GM21447 (cell line): ENCODE results near the gene FAM47E.

Experiments used
- ATAC-seq: cut with Tn5 transposase; IDR thresholded peaks from one replicate; pipeline ENCODE4 v1.9.1; 2021; ENCODE audit not compliant: unreplicated experiment

FAM47E gene, protein sequence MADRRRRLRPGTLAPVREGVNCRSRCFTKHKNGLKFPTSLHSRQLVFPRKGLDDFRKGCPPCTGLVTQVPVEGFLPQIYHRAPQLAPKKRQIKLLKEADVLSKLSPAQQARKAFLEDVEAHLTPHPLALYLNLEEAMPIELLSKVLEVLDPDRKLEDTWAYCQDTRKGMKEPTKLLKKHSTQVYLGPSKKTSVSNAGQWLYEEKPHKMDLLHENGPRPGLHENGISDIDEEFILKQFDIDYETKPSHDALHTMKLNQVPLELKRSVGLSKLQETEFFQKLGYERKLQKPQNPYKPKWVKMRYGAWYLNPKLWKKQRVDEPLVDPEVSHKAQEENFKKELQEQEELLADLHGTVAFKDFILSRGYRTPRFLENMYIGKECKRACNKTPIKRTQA

GRCh38 chr4:76251441-76252270 lies at the start of gene FAM47E:
Gene FAM47E (plus strand): TSS chr4:76251721. CDS start chr4:76251747, 26 bp downstream.
- ATAC-seq: no peak

- no peak for ATAC-seq
These were observed 48.0 kb upstream of the FAM47E start for GRCh38 chr4:76203541-76203940.

GRCh38 chr4:76204936-76205335 lies 46.6 kb upstream of the FAM47E start:
- no peak for ATAC-seq

DNA sequence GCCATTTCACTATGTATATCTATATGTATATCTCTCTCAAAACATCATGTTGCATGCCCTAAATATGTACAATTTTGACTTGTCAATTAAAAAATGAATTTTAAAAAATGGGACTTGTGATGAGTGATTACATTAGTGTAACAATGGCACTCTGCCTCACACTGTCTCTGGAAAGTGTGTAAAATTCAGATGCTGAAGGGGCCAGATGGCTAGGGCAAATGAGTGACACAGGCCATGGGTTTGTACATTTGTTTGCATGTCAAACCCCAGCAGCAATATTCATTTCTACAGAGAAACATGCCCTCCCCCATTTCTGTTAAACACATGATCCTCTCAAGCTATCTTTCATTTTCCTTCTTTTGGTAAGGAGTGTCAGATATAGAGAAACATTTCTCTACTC lies 46.0 kb upstream of the FAM47E start:
- no peak for ATAC-seq

DNA sequence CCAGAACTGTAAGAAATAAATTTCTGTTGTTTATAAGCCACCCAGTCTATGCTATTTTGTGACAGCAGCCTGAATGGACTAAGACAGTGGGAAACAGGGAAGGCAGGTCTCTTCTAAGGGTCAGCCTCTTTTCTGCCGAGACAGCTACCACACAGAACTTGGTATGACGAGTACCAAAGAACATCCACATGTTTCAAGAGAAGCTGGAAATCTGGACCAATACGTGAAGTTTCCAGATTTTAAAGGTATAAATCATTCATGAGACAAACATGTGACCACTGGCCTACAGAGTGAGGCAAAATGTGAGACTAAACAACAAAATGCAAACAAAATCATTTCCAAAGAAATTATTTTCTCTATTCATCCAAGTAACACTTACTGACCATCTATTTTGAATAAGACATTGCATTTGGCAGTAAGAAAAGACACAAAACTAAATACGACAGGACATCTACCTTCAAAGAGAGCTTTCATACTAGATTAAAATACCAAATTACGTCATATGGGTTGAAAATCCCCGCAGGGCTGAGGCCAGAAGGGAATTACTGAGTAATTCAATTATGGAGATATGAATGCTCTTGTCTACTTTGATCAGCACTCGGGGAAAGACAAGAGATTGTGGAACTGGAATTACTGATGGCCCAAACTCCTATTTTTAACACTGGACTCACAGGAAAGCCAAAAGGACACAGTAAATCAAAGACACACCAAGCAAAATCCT lies 45.1 kb upstream of the FAM47E start:
- ATAC-seq: no peak

DNA sequence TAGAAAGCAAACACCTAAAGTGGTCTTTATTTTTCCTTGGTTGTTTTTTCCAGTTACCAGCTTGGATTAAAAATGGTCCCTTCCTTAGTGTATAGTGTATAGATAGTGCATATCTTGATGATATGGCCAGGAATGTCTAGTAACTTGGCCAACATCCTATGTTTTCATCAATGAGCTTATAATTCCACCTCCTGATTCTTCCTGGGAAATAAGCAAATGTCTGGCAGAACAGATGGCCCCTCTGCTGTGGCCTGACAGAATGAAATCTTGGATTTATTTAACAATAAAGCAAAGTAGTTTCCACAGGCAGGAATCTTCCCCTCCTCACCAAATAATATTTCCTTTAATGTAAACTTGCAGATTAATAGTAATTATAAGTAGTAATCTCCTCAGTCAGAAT lies 44.0 kb upstream of the FAM47E start:
- no peak for ATAC-seq

DNA sequence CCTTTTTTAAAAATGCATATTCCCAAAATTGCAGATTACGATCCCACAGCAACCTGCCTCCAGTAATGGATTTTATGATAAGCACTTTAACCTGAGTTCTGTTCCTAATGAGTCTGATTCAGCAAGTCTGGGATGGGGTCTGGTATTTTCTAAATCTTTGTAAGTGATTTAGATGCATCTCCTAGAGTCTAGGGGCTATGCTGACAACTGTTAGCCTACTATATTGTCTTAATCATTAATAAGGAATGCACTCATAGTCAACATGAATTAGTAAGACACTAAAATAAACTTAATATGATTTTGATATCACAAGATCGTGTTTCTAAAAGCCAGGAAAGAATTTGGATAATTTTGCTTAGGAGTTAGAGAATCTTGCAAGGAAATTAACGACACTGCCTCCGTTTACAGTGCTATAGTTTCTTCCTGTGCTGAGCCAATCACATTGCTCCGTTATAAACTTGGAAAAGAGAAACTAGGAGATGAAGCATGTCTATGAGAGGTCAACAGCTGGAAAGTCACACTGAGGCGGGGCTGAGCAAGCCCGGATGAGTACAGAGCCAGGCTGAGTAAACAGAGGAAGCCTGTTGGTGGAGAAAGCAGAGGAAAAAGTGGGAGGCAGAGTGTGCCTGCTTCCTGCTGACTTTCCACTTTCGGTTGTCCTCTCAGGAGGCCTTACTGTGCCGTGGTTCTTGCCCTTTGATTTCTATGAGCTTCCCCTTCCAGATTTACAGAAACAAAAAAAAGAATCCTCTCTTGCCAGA lies 43.3 kb upstream of the FAM47E start:
- ATAC-seq: no peak

DNA sequence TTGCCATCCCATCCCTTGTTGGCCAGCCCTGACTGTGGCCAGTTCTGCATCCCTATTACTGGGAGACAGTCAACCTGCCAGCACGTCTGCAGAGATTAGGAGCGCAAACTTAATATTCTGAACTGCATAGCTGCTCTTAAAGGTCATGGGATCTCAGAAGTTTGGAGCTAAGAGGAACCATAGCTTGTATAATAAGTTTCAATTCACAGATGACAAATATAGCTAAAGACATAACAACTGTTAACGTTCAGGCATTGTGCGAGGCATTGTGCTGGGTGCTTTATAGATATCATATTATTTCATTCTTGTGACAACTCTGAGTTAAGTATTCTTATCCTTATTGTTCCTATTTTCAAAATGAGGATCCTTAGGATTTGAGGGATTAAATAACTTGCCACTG lies 41.6 kb upstream of the FAM47E start:
- ATAC-seq: no peak

GRCh38 chr4:76210452-76210851 lies 41.1 kb upstream of the FAM47E start:
- ATAC-seq: no peak

DNA sequence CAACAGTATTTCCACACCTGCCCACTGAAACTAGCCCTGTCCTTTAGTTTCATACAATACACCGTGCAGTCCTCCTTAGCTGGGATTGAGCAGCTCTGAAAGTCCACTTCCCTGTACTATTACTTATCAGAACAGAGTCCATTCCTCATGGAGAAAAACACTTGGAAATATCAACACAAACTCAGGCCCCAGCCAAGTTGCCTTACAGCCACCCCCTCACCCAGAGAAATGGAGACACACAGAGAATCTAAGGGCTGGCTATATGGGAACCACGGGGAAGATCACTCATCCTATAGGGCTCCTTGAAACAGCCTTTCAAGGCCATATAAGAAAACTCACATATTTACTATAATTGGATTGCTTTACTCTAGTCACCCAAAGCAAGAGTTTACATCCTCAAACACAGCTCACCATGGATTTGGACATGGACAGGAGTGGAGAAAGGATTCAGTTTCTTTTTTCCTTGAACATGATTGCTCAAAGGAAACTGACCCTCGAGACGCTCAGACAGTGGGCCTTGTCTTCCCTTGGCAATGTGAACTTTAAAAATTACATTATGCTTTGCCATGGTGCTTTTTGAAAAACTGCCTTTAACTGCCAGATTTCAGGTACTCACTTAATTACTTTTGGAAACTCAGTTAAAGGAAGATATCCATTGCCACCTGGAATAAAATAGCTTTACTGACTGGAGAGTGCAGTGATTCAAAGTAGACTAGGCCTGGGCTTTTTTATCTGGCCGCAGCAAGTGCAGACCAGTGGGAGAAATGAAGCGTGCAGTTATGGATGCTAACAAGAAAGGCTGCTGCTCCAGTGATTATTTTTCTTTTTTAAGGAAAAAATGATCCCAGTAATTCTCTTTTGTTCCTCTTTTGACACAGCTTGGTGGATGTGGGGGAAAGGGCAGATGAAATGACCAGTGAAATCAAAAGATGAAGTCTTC lies 39.5 kb upstream of the FAM47E start:
- ATAC-seq: no peak

DNA sequence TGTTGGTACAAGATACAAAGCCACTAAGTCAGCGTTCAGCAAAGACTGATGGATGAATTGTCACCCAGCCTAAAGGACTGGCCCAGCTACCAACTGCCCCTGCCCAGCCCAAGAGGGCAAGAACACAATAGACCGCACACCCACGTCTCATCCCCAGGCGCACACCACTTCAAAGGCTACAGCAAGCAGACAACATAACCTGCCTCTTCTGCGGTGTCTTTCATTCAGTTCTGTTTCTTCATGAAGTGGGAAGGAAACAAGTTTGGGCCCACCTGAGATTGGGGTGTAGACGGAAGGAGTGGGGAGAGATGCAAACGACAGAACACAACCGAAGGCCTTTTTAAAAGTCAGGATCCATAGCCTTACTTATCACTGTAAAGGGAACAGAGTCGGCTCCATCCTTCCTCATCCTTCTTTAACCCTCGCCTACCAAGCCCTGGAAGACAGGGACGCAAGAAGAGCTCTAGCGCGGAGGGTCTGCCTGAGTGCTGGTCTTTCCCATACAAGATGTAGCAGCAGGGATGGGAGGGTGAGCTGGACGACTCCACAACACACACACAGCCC lies 38.6 kb upstream of the FAM47E start:
- ATAC-seq: peak; percentile 1

GRCh38 chr4:76213415-76214176 lies 37.9 kb upstream of the FAM47E start, which contains the start of gene SCARB2:
Gene SCARB2 (minus strand): TSS chr4:76213824. CDS start chr4:76213543, 281 bp downstream.
- peak; percentile 64 for ATAC-seq

DNA sequence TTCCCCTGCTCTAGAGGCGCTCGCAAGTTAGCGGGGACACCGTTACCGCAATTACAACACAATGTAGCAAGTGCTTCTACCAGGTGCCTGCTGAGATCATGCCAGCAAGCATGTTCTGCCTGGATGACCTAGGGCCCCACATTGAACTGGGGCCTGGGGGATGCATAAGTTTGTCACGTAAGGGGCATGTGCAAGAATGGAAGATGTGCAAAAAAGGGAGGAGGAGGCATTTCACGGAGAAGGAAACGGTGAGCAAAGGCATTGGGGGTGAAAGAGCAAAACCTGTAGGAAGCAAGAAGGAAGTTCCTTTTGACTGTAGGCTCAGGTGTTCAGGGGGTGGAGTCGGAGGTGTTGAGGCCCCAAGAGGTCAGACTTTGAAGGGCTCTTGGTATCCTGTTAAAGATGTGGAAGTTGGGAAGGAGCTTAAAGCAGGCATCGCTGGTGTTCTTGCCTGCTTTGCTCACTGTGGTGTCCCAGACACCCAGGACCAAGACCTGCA lies 37.3 kb upstream of the FAM47E start:
- ATAC-seq: peak; percentile 3

DNA sequence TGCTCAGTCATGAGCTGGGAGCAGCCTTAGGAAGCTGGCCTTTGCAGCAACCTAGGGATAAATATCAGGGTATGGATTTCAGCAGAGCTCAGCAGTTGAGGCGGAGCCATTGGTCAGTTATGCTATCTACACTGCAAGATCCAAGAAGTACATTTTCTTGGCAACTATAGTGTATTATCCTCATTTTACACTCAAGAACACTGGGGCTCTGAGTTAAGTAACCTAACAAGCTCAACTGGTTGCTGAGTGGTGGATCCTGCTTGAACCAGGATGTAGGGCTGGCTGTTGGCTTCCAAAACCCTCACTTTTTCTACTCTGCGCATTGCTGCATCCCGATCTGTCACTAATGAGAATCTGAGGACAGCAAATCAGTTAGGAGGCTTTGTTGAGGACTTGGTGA lies 36.4 kb upstream of the FAM47E start:
- ATAC-seq: no peak

DNA sequence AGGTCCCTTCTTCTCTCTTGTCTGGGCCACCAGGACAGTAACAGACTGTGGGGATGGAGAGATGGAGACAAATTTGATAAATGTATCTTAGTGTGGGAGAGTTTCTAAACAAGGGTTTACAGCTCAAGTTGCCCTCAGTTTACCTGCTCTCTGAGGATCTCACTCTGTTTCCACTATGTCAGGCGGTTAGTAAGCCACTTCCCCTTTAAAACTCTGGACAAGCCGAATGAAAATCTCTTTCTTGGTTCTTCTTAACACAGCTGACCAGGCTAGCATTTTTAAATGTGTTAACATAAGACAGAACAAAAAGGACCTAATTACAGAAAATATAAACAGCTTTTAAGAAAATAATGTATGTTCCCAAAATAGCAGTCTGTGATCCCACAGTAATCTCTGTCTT lies 35.0 kb upstream of the FAM47E start:
- ATAC-seq: no peak

GRCh38 chr4:76216975-76217814 lies 34.3 kb upstream of the FAM47E start:
- no peak for ATAC-seq

DNA sequence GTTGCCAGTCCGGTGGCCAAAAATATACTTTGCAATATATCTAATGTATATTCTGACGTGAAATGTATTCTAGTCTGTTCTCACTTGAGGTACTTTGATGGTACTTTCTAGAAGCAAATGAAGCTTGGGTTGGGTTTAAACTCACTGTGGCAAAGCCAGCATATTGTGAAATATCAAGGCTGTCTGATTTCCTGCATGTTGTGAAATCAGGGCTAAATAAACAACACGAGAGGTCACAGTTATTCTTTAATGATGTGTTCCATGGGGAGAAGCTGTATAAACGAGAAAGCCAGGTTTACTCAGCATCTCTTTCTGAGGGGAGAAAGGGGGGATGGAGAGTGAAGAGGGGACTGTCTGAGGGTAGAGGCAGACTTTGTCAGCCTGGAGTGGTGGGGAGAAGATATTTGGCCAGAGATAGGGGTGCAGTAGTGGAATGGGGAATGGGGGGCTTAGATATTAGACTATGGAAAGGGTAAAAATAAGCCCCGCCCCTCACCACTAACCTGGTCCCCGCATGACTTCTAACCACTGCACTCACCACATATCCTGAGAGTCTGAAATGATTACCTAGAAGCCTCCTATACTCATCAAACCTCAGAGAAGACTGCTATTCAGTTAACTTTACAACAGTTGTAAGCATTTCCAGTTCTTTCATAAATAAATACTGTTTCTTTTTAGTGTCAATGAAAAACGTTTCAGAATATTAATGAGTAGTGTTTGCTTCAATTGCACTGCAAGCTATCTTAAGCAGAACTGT lies 32.0 kb upstream of the FAM47E start:
- ATAC-seq: no peak
